IPS-11a (cell line): ENCODE data around the gene MICALL1.
"Not testable (repeated sequence)": the region's sequence is repeated elsewhere in the genome, so short reads cannot be mapped to it uniquely, and the experiment has no call there.

Source experiments
- H3K4me3 ChIP-seq: one replicate; pipeline ENCODE4 v1.5.1; 2013; ENCODE audit warnings: low read depth, low read length, control low read depth

Gene MICALL1

GRCh38 chr22:37926771-37927636, 20.9 kb downstream of the MICALL1 start:
- H3K4me3 ChIP-seq = no peak overlapping the region

DNA sequence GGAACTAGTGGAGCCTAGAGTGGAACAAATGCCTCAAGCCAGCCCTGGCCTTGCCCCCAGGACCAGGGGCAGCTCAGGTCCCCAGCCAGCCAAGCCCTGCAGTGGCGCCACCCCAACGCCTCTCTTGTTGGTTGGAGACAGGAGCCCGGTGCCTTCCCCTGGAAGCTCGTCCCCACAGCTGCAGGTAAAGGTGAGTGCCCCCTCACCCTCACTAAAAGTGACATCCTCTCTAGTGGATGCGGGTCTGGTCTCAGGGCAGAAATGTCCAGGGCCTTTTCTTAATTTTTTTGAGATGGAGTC, 21.5 kb downstream of the MICALL1 start:
- H3K4me3 ChIP-seq = no peak overlapping the region

DNA sequence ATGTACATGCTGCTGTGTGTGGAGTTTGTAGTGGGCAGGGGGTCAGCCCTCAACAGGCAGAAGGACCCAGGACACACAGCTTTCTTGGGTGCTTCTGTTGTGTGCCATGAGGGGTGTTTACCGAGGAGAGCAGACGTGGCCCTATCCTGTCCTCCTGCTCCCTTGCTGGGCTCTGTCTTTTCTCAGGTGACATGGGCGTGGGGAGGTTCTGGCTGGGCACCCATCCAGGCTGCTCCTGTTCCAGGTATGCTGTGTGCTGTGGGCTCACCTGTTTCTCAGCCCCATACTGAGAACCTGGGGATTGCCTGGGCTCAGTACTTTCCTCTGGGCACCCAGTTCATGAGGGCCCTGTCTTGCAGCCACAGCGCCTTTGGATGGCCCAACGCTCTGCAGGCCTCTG, 23.3 kb downstream of the MICALL1 start:
- H3K4me3 ChIP-seq = no peak overlapping the region

- no peak overlapping the region for H3K4me3 ChIP-seq
Observed at GRCh38 chr22:37930270-37930951, 24.3 kb downstream of the MICALL1 start.

DNA sequence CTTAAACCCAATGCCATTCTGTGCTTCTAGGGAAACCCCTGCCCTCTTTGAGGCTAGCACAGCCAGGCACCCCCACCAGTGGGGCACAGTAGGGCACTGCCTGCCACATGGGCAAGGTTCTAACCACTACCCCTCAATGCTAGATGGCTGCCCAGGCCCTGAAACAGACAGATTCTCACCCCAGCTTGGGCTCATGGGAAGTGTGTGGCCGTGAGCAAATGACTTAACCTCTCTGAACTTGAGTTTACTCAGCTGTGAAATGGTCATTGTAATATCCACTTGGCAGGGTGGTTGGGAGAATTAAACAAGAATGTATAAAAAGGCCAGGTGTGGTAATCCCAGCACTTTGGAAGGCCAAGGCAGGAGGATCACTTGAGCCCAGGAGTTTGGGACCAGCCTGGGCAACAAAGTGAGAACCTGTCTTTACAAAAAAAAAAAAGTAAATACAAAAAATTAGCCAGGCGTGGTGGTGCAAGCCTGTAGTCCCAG, 24.9 kb downstream of the MICALL1 start:
- H3K4me3 ChIP-seq = no peak overlapping the region

GRCh38 chr22:37931893-37932389, 25.8 kb downstream of the MICALL1 start:
- no peak overlapping the region for H3K4me3 ChIP-seq

DNA sequence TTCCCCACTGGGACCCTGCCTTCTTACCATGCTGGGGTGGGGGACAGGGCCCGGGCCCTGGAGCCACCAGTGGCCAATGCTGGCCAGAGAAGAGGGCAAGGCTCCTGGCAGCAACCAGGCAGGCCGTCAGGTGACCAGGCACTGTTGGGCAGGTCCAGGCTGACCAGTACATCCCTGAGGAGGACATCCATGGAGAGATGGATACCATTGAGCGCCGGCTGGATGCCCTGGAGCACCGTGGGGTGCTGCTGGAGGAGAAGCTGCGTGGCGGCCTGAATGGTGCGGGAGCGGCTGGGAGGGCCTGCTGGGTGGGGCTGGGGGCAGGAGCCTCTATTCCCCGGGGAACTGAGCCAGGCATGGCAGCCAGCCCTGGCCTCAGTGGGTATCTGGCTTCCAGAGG, 26.3 kb downstream of the MICALL1 start:
- H3K4me3 ChIP-seq = no peak overlapping the region

DNA sequence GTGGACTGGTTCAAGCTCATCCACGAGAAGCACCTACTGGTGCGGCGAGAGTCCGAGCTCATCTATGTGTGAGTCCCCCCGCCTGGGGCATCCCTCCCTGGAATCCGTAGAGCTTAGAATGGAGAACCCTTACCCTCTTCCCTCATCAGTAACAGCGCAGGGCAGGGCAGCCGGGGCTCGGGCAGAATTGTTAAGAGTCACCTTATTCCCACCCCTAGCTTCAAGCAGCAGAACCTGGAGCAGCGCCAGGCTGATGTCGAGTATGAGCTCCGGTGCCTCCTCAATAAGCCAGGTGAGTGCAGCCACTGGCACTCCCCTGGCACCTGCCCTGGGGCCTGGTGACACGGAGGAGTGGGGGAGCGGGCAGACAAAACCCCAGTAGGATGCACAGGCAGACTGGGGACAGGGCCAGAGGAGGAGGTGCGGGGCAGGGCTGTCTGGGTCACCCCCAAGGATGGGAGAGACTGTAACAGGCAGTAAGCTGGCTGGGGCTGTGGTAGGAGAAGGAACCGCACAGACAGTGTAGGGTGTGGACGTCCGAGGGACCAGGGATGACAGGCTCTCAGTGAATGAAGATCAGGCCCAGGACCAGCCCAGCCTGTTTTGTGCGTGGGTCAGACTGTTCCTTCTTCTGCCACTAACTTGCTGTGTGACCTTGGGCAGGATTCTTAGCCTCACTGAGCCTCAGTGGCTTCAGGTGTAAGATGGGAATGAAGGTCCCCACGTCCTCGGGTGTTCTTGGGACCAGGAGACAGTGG, 26.9 kb downstream of the MICALL1 start:
- H3K4me3 ChIP-seq = no peak overlapping the region

DNA sequence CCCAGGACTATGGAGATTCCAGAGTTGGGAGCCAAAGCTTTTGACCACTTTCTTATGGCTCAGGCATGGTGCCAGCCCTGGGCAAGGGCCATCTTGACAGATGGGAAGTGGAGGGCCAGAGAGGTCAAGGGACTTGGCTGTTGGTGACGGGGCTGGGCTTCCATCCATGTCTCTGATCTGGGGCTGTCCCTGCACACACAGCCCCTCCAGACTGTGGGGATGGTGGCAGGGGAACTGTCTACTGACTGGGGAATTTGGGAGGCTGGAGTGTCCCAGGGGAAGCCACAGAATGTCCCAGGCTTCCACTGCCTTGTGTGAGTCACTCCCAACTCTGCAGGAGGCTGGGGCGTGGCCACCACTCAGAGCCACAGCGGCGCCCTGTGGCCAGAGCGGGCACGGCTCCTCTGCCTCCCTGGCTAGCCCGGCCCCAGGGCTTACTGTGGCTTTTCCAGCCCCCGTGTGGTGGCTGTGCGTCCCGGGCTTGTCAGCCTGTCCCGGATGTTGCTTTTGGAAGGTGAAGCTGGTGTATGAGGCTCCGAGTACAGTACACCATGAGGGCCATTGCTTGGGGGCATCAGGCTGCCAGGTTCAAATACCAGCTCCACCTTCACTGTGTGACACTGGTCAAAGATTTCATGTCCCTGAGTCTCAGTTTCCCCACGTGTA, 27.7 kb downstream of the MICALL1 start:
- no peak overlapping the region for H3K4me3 ChIP-seq

DNA sequence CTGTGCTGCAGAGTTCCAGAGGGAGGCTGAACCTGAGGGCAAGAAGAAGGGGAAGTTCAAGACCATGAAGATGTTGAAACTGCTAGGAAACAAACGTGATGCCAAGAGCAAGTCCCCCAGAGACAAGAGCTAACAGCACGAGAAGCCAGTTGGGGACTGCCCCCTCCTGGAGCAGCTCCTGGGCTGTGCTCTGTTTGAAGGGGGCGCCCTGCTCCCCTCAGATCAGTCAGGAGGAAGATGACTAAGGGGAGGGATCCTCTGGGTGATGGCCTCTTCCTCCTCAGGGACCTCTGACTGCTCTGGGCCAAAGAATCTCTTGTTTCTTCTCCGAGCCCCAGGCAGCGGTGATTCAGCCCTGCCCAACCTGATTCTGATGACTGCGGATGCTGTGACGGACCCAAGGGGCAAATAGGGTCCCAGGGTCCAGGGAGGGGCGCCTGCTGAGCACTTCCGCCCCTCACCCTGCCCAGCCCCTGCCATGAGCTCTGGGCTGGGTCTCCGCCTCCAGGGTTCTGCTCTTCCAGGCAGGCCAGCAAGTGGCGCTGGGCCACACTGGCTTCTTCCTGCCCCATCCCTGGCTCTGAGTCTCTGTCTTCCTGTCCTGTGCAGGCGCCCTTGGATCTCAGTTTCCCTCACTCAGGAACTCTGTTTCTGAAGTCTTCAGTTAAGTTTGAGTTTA, 34.7 kb downstream of the MICALL1 start:
- no peak overlapping the region for H3K4me3 ChIP-seq

- no peak overlapping the region for H3K4me3 ChIP-seq
Observed at GRCh38 chr22:37942133-37942532, 36.0 kb downstream of the MICALL1 start.

GRCh38 chr22:37943136-37943824, 37.2 kb downstream of the MICALL1 start:
- H3K4me3 ChIP-seq = no peak overlapping the region

GRCh38 chr22:37943825-37944198, 37.7 kb downstream of the MICALL1 start:
- no peak overlapping the region for H3K4me3 ChIP-seq

DNA sequence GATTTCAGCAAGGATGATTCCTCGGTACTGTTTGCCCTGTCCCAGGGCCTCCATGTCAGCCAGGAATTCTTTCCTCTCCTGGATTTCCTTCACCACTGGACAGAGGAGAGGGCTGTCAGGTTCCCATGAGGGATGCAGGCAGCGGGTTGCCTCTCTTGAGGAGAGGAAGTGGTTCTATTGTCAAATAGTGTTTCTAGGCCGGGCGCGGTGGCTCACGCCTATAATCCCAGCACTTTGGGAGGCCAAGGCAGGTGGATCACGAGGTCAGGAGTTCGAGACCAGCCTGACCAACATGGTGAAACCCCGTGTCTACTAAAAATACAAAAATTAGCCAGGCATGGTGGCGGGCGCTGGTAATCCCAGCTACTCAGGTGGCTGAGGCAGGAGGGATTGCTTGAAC, 38.3 kb downstream of the MICALL1 start:
- H3K4me3 ChIP-seq = not testable (repeated sequence)

DNA sequence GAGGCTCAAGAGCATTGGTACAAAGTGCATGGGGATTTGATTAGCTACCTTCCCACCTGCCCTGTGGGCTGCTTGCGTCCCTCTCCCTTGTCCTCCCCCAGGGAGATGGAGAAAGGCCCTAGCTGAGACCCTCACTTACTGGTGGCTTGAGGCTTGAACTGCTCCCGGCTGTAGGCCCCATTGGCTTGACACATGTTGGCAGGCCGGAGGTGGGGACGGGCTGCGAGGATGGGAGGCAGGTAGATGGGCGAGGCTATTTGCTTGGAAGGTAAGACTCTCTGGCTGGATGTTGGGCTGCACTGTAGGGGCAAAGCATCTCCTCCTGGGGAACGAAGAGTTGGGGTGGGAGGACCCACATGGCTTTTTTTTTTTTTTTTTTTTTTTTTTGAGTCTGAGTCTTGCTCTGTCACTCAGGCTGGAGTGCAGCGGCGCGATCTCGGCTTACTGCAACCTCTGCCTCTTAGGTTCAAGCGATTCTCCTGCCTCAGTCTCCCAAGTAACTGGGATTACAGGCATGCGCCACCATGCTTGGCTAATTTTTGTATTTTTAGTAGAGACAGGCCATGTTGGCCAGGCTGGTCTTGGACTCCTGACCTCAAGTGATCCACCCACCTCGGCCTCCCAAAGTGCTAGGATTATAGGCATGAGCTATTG, 41.2 kb downstream of the MICALL1 start:
- not testable (repeated sequence) for H3K4me3 ChIP-seq

GRCh38 chr22:37951305-37951704, 45.2 kb downstream of the MICALL1 start:
- no peak overlapping the region for H3K4me3 ChIP-seq

- H3K4me3 ChIP-seq = peak overlapping the region; percentile 92
Observed at GRCh38 chr22:37952629-37953028, 46.5 kb downstream of the MICALL1 start.

DNA sequence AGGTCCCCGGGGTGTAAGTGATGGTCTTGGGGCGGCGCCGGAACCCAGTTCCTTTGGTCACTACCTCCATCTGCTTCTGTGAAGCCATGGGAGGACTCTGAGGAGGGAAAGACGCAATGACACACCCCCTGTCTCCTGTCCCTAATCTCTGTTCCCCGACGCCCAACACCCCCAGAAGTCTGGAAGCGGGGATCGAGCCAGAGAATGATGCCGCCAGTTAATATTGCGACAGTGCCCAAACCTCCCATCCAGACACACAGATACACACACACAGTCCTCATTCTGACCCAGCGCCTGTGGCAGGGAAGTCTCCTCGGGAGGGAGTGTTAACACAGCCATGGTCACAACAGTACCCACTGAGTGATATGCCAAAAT, 47.0 kb downstream of the MICALL1 start:
- peak overlapping the region; percentile 92 for H3K4me3 ChIP-seq

DNA sequence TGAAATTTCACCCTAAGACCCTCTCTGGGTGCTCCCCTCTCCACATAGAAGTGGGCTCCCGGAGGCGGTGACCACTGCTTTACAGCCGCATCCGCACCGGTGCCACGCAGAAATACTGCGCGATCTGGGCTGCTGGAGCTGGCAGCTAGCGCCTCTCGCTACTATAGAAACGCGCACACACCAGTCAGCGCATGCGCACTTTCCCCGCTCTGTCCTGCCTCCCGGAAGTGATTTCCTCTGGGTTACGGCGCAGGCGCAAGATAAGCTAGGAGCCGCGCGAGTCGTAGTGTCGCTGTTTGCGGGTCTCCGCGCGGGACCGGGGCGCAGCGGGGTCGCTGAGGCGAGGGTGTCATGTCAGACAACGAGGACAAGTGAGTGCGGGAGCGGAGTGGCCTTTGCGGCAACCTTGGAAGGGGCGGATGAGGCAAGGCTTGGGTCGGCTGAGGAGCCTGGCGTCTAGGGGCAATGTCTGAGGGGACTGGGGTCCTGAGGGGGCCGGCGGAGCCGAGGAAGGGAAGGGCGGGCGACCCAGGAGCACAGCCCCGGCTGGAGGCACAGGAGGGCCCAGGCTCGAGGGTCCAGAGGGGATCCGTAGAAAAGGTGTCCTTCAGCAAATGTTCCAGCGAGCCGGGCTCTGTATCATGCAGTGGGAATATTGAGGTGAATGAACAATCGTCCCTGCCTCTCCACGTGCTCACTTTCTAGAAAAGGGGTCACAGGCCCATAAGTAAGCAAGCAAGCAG, 47.5 kb downstream of the MICALL1 start, which contains the start of the genes C22orf23 and POLR2F:
Gene C22orf23 (minus strand): TSS at position 165 of the 743 bp plus-strand sequence. CDS start 452 bp downstream, outside the sequence.
Gene POLR2F (plus strand): TSS at position 263 of the 743 bp plus-strand sequence. CDS start 89 bp downstream, at position 352.
- peak within 1 kb of the TSS; percentile 92 for H3K4me3 ChIP-seq
